IMR-90 (cell line): ENCODE results near the gene CRY2. TPM values are rescaled to one million over a fixed set of nuclear protein-coding genes. Genes with fewer than 3 reads are reported as not detected.
A peak's percentile ranks its signal among the peaks of the same experiment; 100 is the strongest.

Source experiments
- ATAC-seq: fragments of 200-7000 bp; cut with Tn5 transposase; 2 replicates; pipeline ENCODE4 v1.9.1; 2020; ENCODE audit warnings: low read depth, mild to moderate bottlenecking, moderate library complexity
- BruUV-seq: library from RNA; stranded (reverse); fragments of 400-500 nt; replicated peaks from 2 replicates; lab custom pipeline; 2021; lab: Mats Ljungman, UMichigan
- CTCF ChIA-PET: fragments of 300-600 bp; formaldehyde crosslinking; extraction: SDS; loops from one replicate; lab custom pipeline; 2021; ENCODE audit warnings: antibody characterized with exemption; lab: Yijun Ruan, JAX
- POLR2A ChIA-PET: fragments of 300-600 bp; sonication (Branson Sonifier 250); formaldehyde crosslinking; loops from one replicate; lab custom pipeline; 2022; ENCODE audit warnings: antibody characterized with exemption; ENCODE audit not compliant: unreplicated experiment; lab: Charles Lee
- DNase-seq: peaks from one replicate; pipeline ENCODE4 v3.0.0; 2013
- H2AFZ ChIP-seq: replicated peaks from 2 replicates; pipeline ENCODE3; 2013; ENCODE audit warnings: low read length, mild to moderate bottlenecking; ENCODE audit not compliant: poor library complexity
- H2AK5ac ChIP-seq: 2 replicates; pipeline ENCODE4 v1.6.1; 2013; ENCODE audit warnings: low read depth, low read length, inconsistent platforms
- H2AK9ac ChIP-seq: replicated peaks from 2 replicates; pipeline ENCODE3; 2013; ENCODE audit warnings: mild to moderate bottlenecking, low read depth, low read length, moderate library complexity; ENCODE audit not compliant: poor library complexity
- H2BK120ac ChIP-seq: 2 replicates; pipeline ENCODE4 v1.6.1; 2013; ENCODE audit warnings: low read depth, low read length, inconsistent platforms
- H2BK15ac ChIP-seq: 3 replicates; pipeline ENCODE4 v1.6.1; 2013; ENCODE audit warnings: low read depth, low read length, inconsistent platforms
- H2BK20ac ChIP-seq: 2 replicates; pipeline ENCODE4 v1.6.1; 2013; ENCODE audit warnings: low read depth, mild to moderate bottlenecking, inconsistent platforms, low read length, moderate library complexity
- H2BK5ac ChIP-seq: 2 replicates; pipeline ENCODE4 v1.6.1; 2013; ENCODE audit warnings: mild to moderate bottlenecking, low read depth, low read length, inconsistent platforms; ENCODE audit not compliant: poor library complexity, severe bottlenecking
- H3K14ac ChIP-seq: replicated peaks from 2 replicates; pipeline ENCODE4 v1.6.1; 2013; ENCODE audit warnings: low read depth, low read length, inconsistent platforms
- H3K18ac ChIP-seq: 2 replicates; pipeline ENCODE4 v1.6.1; 2013; ENCODE audit warnings: low read depth, low read length, control low read depth
- H3K23ac ChIP-seq: 2 replicates; pipeline ENCODE4 v1.6.1; 2013; ENCODE audit warnings: low read depth, low read length, inconsistent platforms
- H3K27ac ChIP-seq: 2 replicates; pipeline ENCODE4 v1.5.1; 2013; ENCODE audit warnings: mild to moderate bottlenecking, control low read depth, low read length; ENCODE audit not compliant: insufficient read depth
- H3K27me3 ChIP-seq: 2 replicates; pipeline ENCODE4 v1.6.1; 2013; ENCODE audit warnings: low read length; ENCODE audit not compliant: control insufficient read depth, insufficient read depth
- H3K36me3 ChIP-seq: 2 replicates; pipeline ENCODE4 v1.6.1; 2013; ENCODE audit warnings: low read length, mixed read lengths; ENCODE audit not compliant: control insufficient read depth, insufficient read depth
- H3K4ac ChIP-seq: 2 replicates; pipeline ENCODE4 v1.6.1; 2013; ENCODE audit warnings: low read depth, low read length, inconsistent platforms
- H3K4me1 ChIP-seq: 2 replicates; pipeline ENCODE4 v1.6.1; 2013; ENCODE audit warnings: low read length, mixed read lengths; ENCODE audit not compliant: control insufficient read depth, insufficient read depth
- H3K4me2 ChIP-seq: 2 replicates; pipeline ENCODE4 v1.6.1; 2013; ENCODE audit warnings: low read depth, mild to moderate bottlenecking, control low read depth, low read length, moderate library complexity
- H3K4me3 ChIP-seq: 2 replicates; pipeline ENCODE4 v1.5.1; 2013; ENCODE audit warnings: low read depth, mild to moderate bottlenecking, control low read depth, low read length, moderate library complexity; ENCODE audit not compliant: insufficient read depth
- H3K56ac ChIP-seq: 2 replicates; pipeline ENCODE4 v1.6.1; 2013; ENCODE audit warnings: low read length, inconsistent platforms; ENCODE audit not compliant: insufficient read depth; ENCODE audit errors: extremely low read depth
- H3K79me1 ChIP-seq, 2 experiments: 2 replicates each; pipeline ENCODE4 v1.6.1; 2013; ENCODE audit warnings: low read length in 2 of 2, inconsistent platforms in 1 of 2, low read depth in 1 of 2
- H3K9ac ChIP-seq: 2 replicates; pipeline ENCODE4 v1.6.1; 2013; ENCODE audit warnings: low read depth, low read length, control low read depth
- H3K9me1 ChIP-seq: 2 replicates; pipeline ENCODE4 v1.6.1; 2013; ENCODE audit warnings: low read length, inconsistent platforms; ENCODE audit not compliant: insufficient read depth
- H3K9me3 ChIP-seq: 2 replicates; pipeline ENCODE4 v1.6.1; 2013; ENCODE audit warnings: low read length; ENCODE audit not compliant: control insufficient read depth, insufficient read depth
- H4K20me1 ChIP-seq: 2 replicates; pipeline ENCODE4 v1.6.1; 2013; ENCODE audit warnings: low read length, inconsistent platforms; ENCODE audit not compliant: insufficient read depth
- H4K5ac ChIP-seq: 2 replicates; pipeline ENCODE4 v1.6.1; 2013; ENCODE audit warnings: mild to moderate bottlenecking, low read depth, low read length, control low read depth
- H4K8ac ChIP-seq, 2 experiments: 2 replicates each; pipeline ENCODE4 v1.6.1; 2013; ENCODE audit warnings: low read depth in 2 of 2, low read length in 2 of 2, control low read depth in 1 of 2, inconsistent platforms in 1 of 2
- H4K91ac ChIP-seq: 2 replicates; pipeline ENCODE4 v1.6.1; 2013; ENCODE audit warnings: low read depth, low read length, inconsistent platforms; ENCODE audit not compliant: insufficient read depth
- BHLHE40 ChIP-seq: fragments of 150-350 bp; IDR thresholded peaks from 2 replicates; pipeline ENCODE4 v1.6.1; 2016; ENCODE audit warnings: mild to moderate bottlenecking, low read depth, low read length
- CHD1 ChIP-seq: IDR thresholded peaks from 2 replicates; pipeline ENCODE4 v1.6.1; 2012; ENCODE audit warnings: low read depth, low read length, improper control_type of control experiment
- FOS ChIP-seq: fragments of 150-350 bp; IDR thresholded peaks from 2 replicates; pipeline ENCODE4 v1.6.1; 2016; ENCODE audit warnings: low read depth, low read length
- MAFK ChIP-seq: IDR thresholded peaks from 2 replicates; pipeline ENCODE4 v1.6.1; 2012; ENCODE audit warnings: low read depth, low read length, improper control_type of control experiment
- MAZ ChIP-seq: IDR thresholded peaks from 2 replicates; pipeline ENCODE4 v1.6.1; 2012; ENCODE audit warnings: low read depth, mild to moderate bottlenecking, low read length, improper control_type of control experiment, moderate library complexity, borderline replicate concordance
- MXI1 ChIP-seq: IDR thresholded peaks from 2 replicates; pipeline ENCODE4 v1.6.1; 2012; ENCODE audit warnings: low read depth, mild to moderate bottlenecking, low read length, moderate library complexity, borderline replicate concordance
- NFE2L2 ChIP-seq: fragments of 150-350 bp; IDR thresholded peaks from 2 replicates; pipeline ENCODE4 v1.6.1; 2016; ENCODE audit warnings: low read depth, mild to moderate bottlenecking, low read length
- POLR2A ChIP-seq: IDR thresholded peaks from 2 replicates; pipeline ENCODE4 v1.6.1; 2012; ENCODE audit warnings: mild to moderate bottlenecking, low read depth, low read length
- RAD21 ChIP-seq: IDR thresholded peaks from 2 replicates; pipeline ENCODE4 v1.6.1; 2012; ENCODE audit warnings: low read length, improper control_type of control experiment
- RFX5 ChIP-seq: IDR thresholded peaks from 2 replicates; pipeline ENCODE4 v1.8.0; 2012; ENCODE audit warnings: low read depth, mild to moderate bottlenecking, low read length, moderate library complexity
- SMC3 ChIP-seq: fragments of 150-350 bp; IDR thresholded peaks from 2 replicates; pipeline ENCODE4 v1.6.1; 2016; ENCODE audit warnings: low read depth, mild to moderate bottlenecking, antibody characterized with exemption, low read length, moderate library complexity
- WGBS, 2 experiments: methylation state at CpG; one replicate each; pipeline versions ENCODE4 v1.1.5 to v1.1.7; 2013; ENCODE audit warnings: missing lambda C conversion rate in 2 of 2; ENCODE audit not compliant: insufficient read length in 1 of 2; ENCODE audit errors: extremely low coverage in 2 of 2; 5-methylcytosine and 5-hydroxymethylcytosine counted together
- dilution Hi-C: fragments of 300-500 bp; cut with HindIII; formaldehyde crosslinking; loops from one replicate; pipeline ENCODE4 v1.14.3; 2018; ENCODE audit warnings: low sequenced_read_pairs; ENCODE audit not compliant: unreplicated experiment
- in situ Hi-C: fragments of 300-500 bp; cut with MboI; formaldehyde crosslinking; loops from 3 replicates; pipeline ENCODE4 v1.14.3; 2019; ENCODE audit warnings: low sequenced_read_pairs, inconsistent platforms, mixed read lengths
- intact Hi-C: fragments of 100-400 bp; cut with micrococcal nuclease; formaldehyde crosslinking; loops from 2 replicates; pipeline ENCODE4 v1.10.0; 2022
- polyA plus RNA-seq, 3 experiments: library from polyadenylated mRNA; depleted of rRNA; stranded (reverse); fragments of >200 nt; gene quantifications; 2 replicates each; pipeline ENCODE4 v1.2.3, GENCODE V29; 2012; ENCODE audit warnings: low replicate concordance in 1 of 3
- total RNA-seq: library from RNA; depleted of rRNA; stranded (reverse); fragments of >200 nt; gene quantifications from 2 replicates; pipeline ENCODE4 v1.2.3, GENCODE V29; 2012
- TF ChIP-seq, protein P1 (sequence below): fragments of 150-350 bp; IDR thresholded peaks from 2 replicates; pipeline ENCODE4 v1.6.1; 2017; ENCODE audit warnings: mild to moderate bottlenecking, antibody characterized with exemption, low read length, low read depth
- TF ChIP-seq, protein P2 (sequence below): conservative IDR thresholded peaks from 2 replicates; pipeline ENCODE4 v1.5.1; 2012; ENCODE audit warnings: mild to moderate bottlenecking, low read depth, low read length, improper control_type of control experiment
- TF ChIP-seq, protein P3 (sequence below): fragments of 150-350 bp; IDR thresholded peaks from 2 replicates; pipeline ENCODE4 v1.6.1; 2016; ENCODE audit warnings: low read depth, mild to moderate bottlenecking, low read length, moderate library complexity, borderline replicate concordance

The CRY2 gene
- total and polyA plus RNA-seq, 2 of the 4 experiments (the other 2 are of a cell fraction), result 12.2 to 13.1 TPM

DNA sequence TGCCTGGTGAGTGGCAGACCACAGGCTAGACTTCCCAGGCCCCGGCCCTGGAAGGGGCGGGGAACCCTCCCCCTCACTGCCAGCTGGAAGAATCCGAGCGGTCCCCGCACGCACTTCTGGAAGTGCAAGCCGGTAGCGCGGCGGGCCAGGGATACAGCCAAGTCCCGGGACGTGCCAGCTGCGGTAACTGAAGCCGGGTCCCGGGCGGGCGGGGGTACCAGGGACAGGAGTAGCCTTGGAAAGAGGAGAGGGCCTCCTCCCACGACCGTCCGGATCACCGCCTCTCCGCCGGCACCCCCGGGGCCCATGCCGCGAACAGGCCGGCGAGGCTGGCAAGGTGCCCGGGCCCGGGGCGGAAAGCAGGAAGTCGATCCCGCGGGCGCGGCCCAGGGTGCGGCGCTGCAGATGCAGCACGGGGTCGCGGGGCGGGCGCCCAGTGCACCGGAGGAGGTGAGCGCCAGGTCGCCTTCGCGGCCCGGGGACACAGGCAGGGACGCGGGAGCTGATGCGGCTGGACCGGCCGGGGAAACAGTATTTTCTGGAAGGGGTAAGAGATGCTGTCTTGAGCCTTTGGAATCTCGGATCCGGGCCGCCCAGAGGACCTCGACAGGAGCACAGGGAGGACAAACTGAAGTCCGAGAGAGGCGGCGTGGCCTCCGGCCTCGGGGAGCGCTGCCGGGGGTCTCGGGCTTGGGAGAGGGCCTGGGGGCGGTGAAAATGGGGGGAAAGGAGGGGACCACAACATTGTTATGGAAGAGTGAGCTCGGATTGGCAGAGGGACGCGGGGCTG, 43.1 kb upstream of the CRY2 start:
- H4K20me1 ChIP-seq, result peaks cover 18% of the 10 kb centered on the region
- in situ Hi-C loops (loop anchor here (25.0 kb wide), 1 partner anchor 1242 kb away; the partner anchor contains the start of gene CD82), dilution Hi-C loops (no loop called here), intact Hi-C loops (no loop called here)
- peak overlapping the region; percentile 83 for H3K9ac ChIP-seq
- ChIA-PET CTCF (interaction anchor here (1.1 kb wide), 1 partner anchor 32 kb away, joined by 4 read pairs; no protein-coding TSS in a partner anchor), POLR2A (no interaction called here)
- no peak overlapping the region; the same call in 1 of the 2 replicates for H2BK20ac ChIP-seq
- H4K91ac ChIP-seq, result peak overlapping the region; percentile 12
- ATAC-seq, result peak; percentile 21
- peak overlapping the region; percentile 80 for H3K27ac ChIP-seq
- peak overlapping the region; percentile 77 for H2AK9ac ChIP-seq
- no peak overlapping the region for H2BK120ac ChIP-seq
- H3K23ac ChIP-seq, result peak overlapping the region; percentile 65
- H3K56ac ChIP-seq, result no peak overlapping the region
- peaks cover 9% of the 10 kb centered on the region for H3K36me3 ChIP-seq
- H2BK5ac ChIP-seq, result peak overlapping the region; percentile 16
- peak overlapping the region; percentile 44; the same call in 1 of the 2 replicates for H4K5ac ChIP-seq
- peak overlapping the region; percentile 69 for H3K4ac ChIP-seq
- no TSS peak for BruUV-seq
- peak overlapping the region; percentile 14; the same call in 1 of the 2 replicates for H3K18ac ChIP-seq
- peaks cover 19% of the 10 kb centered on the region for H3K9me1 ChIP-seq
- no peaks in the 10 kb centered on the region; the same call in 1 of the 2 replicates for H3K27me3 ChIP-seq
- H3K14ac ChIP-seq, result peak overlapping the region; percentile 2
- peaks cover 20% of the 10 kb centered on the region for H3K4me1 ChIP-seq
- peak overlapping the region; percentile 84 for H3K4me2 ChIP-seq
- H2AFZ ChIP-seq, result peak overlapping the region; percentile 83
- H4K8ac ChIP-seq, result peak overlapping the region; percentile 85 to 87
- DNase-seq, result peak; percentile 33
- H2AK5ac ChIP-seq, result peak overlapping the region; percentile 35; the same call in 1 of the 2 replicates
- peak overlapping the region; percentile 87 for H3K4me3 ChIP-seq
- H2BK15ac ChIP-seq, result no peak overlapping the region
- no peaks in the 10 kb centered on the region for H3K9me3 ChIP-seq
- 1% methylated on average over 35 of the region's 70 CpGs; no CpG with 5 or more reads in 1 of the 2 experiments for WGBS, 2 experiments
- H3K79me1 ChIP-seq, result peaks cover 31 to 36% of the 10 kb centered on the region in 2 experiments
- TF ChIP-seq, protein P1, sequence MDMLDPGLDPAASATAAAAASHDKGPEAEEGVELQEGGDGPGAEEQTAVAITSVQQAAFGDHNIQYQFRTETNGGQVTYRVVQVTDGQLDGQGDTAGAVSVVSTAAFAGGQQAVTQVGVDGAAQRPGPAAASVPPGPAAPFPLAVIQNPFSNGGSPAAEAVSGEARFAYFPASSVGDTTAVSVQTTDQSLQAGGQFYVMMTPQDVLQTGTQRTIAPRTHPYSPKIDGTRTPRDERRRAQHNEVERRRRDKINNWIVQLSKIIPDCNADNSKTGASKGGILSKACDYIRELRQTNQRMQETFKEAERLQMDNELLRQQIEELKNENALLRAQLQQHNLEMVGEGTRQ, result no peak
- TF ChIP-seq MXI1 (no peak; the same call in 1 of the 2 replicates), RAD21 (no peak), CHD1 (no peak), NFE2L2 (no peak), POLR2A (no peak), SMC3 (no peak), MAZ (no peak), BHLHE40 (no peak), MAFK (no peak), FOS (no peak), RFX5 (no peak)
- TF ChIP-seq, protein P2, sequence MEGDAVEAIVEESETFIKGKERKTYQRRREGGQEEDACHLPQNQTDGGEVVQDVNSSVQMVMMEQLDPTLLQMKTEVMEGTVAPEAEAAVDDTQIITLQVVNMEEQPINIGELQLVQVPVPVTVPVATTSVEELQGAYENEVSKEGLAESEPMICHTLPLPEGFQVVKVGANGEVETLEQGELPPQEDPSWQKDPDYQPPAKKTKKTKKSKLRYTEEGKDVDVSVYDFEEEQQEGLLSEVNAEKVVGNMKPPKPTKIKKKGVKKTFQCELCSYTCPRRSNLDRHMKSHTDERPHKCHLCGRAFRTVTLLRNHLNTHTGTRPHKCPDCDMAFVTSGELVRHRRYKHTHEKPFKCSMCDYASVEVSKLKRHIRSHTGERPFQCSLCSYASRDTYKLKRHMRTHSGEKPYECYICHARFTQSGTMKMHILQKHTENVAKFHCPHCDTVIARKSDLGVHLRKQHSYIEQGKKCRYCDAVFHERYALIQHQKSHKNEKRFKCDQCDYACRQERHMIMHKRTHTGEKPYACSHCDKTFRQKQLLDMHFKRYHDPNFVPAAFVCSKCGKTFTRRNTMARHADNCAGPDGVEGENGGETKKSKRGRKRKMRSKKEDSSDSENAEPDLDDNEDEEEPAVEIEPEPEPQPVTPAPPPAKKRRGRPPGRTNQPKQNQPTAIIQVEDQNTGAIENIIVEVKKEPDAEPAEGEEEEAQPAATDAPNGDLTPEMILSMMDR, result no peak
- TF ChIP-seq, protein P3, sequence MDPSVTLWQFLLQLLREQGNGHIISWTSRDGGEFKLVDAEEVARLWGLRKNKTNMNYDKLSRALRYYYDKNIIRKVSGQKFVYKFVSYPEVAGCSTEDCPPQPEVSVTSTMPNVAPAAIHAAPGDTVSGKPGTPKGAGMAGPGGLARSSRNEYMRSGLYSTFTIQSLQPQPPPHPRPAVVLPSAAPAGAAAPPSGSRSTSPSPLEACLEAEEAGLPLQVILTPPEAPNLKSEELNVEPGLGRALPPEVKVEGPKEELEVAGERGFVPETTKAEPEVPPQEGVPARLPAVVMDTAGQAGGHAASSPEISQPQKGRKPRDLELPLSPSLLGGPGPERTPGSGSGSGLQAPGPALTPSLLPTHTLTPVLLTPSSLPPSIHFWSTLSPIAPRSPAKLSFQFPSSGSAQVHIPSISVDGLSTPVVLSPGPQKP, result no peak
